GM23338 (cell line): ENCODE results near the gene OR51V1. TPM values are rescaled to one million over a fixed set of nuclear protein-coding genes. Genes with fewer than 3 reads are reported as not detected.

Experiments
- ATAC-seq: fragments of 200-7000 bp; cut with Tn5 transposase; 3 replicates; pipeline ENCODE4 v1.9.1; 2020
- DNase-seq: peaks from one replicate; pipeline ENCODE4 v3.0.0-alpha.2; 2015; ENCODE audit warnings: low spot score
- H2AFZ ChIP-seq: fragments of 200-600 bp; sonication (generic); 2 replicates; pipeline ENCODE4 v1.8.0; 2016; ENCODE audit warnings: antibody characterized with exemption, mild to moderate bottlenecking, moderate library complexity
- H3F3A ChIP-seq: fragments of 200-600 bp; sonication (generic); replicated peaks from 2 replicates; pipeline ENCODE4 v1.8.0; 2017; ENCODE audit warnings: antibody characterized with exemption, mixed run types, low read depth
- H3K27ac ChIP-seq: fragments of 200-600 bp; sonication (generic); 2 replicates; pipeline ENCODE4 v1.6.1; 2016; ENCODE audit warnings: low read depth
- H3K27me3 ChIP-seq: fragments of 200-600 bp; sonication (generic); 2 replicates; pipeline ENCODE4 v1.8.0; 2016; ENCODE audit warnings: mild to moderate bottlenecking, mixed run types, moderate library complexity; ENCODE audit not compliant: insufficient read depth
- H3K36me3 ChIP-seq: fragments of 200-600 bp; sonication (generic); 2 replicates; pipeline ENCODE4 v1.8.0; 2016; ENCODE audit warnings: mild to moderate bottlenecking; ENCODE audit not compliant: insufficient read depth
- H3K4me1 ChIP-seq: fragments of 200-600 bp; sonication (generic); 2 replicates; pipeline ENCODE4 v1.8.0; 2016; ENCODE audit warnings: mild to moderate bottlenecking, moderate library complexity; ENCODE audit not compliant: insufficient read depth
- H3K4me2 ChIP-seq: fragments of 200-600 bp; sonication (generic); 2 replicates; pipeline ENCODE4 v1.7.1; 2017; ENCODE audit warnings: mixed run types
- H3K4me3 ChIP-seq: fragments of 200-600 bp; sonication (generic); 2 replicates; pipeline ENCODE4 v1.6.1; 2016; ENCODE audit warnings: mixed run types
- H3K79me2 ChIP-seq: fragments of 200-600 bp; sonication (generic); replicated peaks from 2 replicates; pipeline ENCODE4 v1.8.0; 2017; ENCODE audit warnings: mild to moderate bottlenecking; ENCODE audit not compliant: insufficient read depth
- H3K9me2 ChIP-seq: fragments of 200-600 bp; sonication (generic); 2 replicates; pipeline ENCODE4 v1.8.0; 2017; ENCODE audit not compliant: insufficient read depth
- H4K20me1 ChIP-seq: fragments of 200-600 bp; sonication (generic); replicated peaks from 2 replicates; pipeline ENCODE4 v1.8.0; 2017; ENCODE audit warnings: mild to moderate bottlenecking; ENCODE audit not compliant: insufficient read depth
- H3K27ac Mint-ChIP-seq: 2 replicates; pipeline ENCODE4 v1.8.0; 2020; ENCODE audit warnings: inconsistent platforms, mild to moderate bottlenecking, moderate library complexity, mixed read lengths
- H3K27me3 Mint-ChIP-seq: 3 replicates; pipeline ENCODE4 v1.8.0; 2022; ENCODE audit warnings: low read depth, mild to moderate bottlenecking, moderate library complexity, mixed read lengths, inconsistent platforms; ENCODE audit not compliant: insufficient read depth, poor library complexity
- H3K36me3 Mint-ChIP-seq: 3 replicates; pipeline ENCODE4 v1.8.0; 2021; ENCODE audit warnings: low read depth, mild to moderate bottlenecking, inconsistent platforms, moderate library complexity, mixed read lengths
- H3K4me1 Mint-ChIP-seq: 3 replicates; pipeline ENCODE4 v1.8.0; 2020; ENCODE audit warnings: mild to moderate bottlenecking, inconsistent platforms, mixed read lengths
- H3K4me3 Mint-ChIP-seq: 3 replicates; pipeline ENCODE4 v1.8.0; 2021; ENCODE audit warnings: moderate library complexity, mild to moderate bottlenecking, inconsistent platforms, mixed read lengths
- H3K9me3 Mint-ChIP-seq: 3 replicates; pipeline ENCODE4 v1.8.0; 2020; ENCODE audit warnings: moderate library complexity, mild to moderate bottlenecking, inconsistent platforms, mixed read lengths
- EZH2 ChIP-seq: fragments of 200-600 bp; sonication (generic); IDR thresholded peaks from one replicate; pipeline ENCODE4 v1.8.0; 2017; ENCODE audit warnings: antibody characterized with exemption, mild to moderate bottlenecking, low read depth; ENCODE audit not compliant: unreplicated experiment
- POLR2AphosphoS5 ChIP-seq: IDR thresholded peaks from 2 replicates; pipeline ENCODE4 v1.6.1; 2016; ENCODE audit warnings: antibody characterized with exemption, low read depth
- REST ChIP-seq: IDR thresholded peaks from one replicate; pipeline ENCODE4 v1.6.1; 2018; ENCODE audit warnings: antibody characterized with exemption; ENCODE audit not compliant: unreplicated experiment
- ZNF114 ChIP-seq: fragments of 250-450 bp; sonication (Bioruptor Pico); IDR thresholded peaks from 2 replicates; pipeline ENCODE4 v1.5.0; 2020; ENCODE audit warnings: mild to moderate bottlenecking, moderate library complexity
- ZNF462 ChIP-seq: fragments of 250-450 bp; sonication (Bioruptor Pico); IDR thresholded peaks from 2 replicates; pipeline ENCODE4 v1.5.0; 2020; ENCODE audit warnings: mild to moderate bottlenecking, moderate library complexity
- polyA plus RNA-seq: library from polyadenylated mRNA; unstranded; fragments of >200 nt; fragmentation: Nextera tagmentation; extraction: Ambion mirVana; gene quantifications from 2 replicates; pipeline ENCODE4 v1.2.1, GENCODE V29; 2016
- total RNA-seq: library from RNA; depleted of rRNA; stranded (reverse); fragments of >200 nt; shearing (Covaris generic); gene quantifications from 2 replicates; pipeline ENCODE4 v1.2.3, GENCODE V29; 2014

Gene OR51V1
- total and polyA plus RNA-seq, 2 experiments from 2014 or later = not detected

DNA sequence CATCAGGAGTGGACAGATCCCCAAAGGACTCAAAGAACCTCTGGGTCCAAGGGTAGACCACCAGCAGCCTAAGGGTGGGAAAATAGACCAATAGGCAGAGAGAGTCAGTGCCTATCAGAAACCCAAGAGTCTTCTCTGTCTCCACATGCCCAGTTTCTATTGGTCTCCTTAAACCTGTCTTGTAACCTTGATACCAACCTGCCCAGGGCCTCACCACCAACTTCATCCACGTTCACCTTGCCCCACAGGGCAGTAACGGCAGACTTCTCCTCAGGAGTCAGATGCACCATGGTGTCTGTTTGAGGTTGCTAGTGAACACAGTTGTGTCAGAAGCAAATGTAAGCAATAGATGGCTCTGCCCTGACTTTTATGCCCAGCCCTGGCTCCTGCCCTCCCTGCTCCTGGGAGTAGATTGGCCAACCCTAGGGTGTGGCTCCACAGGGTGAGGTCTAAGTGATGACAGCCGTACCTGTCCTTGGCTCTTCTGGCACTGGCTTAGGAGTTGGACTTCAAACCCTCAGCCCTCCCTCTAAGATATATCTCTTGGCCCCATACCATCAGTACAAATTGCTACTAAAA, 26.3 kb upstream of the OR51V1 start, which contains the start of gene HBB (continued):
- TF ChIP-seq REST (no peak), ZNF462 (CRISPR knock-in tag) (no peak)

GRCh38 chr11:5225480-5225871, 25.0 kb upstream of the OR51V1 start:
- Histone ChIP-seq H3K79me2 (no peaks in the 10 kb centered on the region), H3F3A (no peaks in the 10 kb centered on the region), H3K4me2 (no peak overlapping the region), H3K4me1 (no peaks in the 10 kb centered on the region), H3K36me3 (no peaks in the 10 kb centered on the region), H2AFZ (no peak overlapping the region), H3K4me3 (no peak overlapping the region), H3K27ac (no peak overlapping the region), H3K27me3 (no peaks in the 10 kb centered on the region), H3K9me2 (no peaks in the 10 kb centered on the region), H4K20me1 (no peaks in the 10 kb centered on the region)
- no peaks in the 10 kb centered on the region for H3K4me1 Mint-ChIP-seq
- DNase-seq (no peak), ATAC-seq (no peak)
- no peak overlapping the region for H3K27ac Mint-ChIP-seq
- H3K9me3 Mint-ChIP-seq = peaks cover 25% of the 10 kb centered on the region
- H3K36me3 Mint-ChIP-seq = peaks cover 12% of the 10 kb centered on the region; the same call in 2 of the 3 replicates
- H3K4me3 Mint-ChIP-seq = no peak overlapping the region
- H3K27me3 Mint-ChIP-seq = no peaks in the 10 kb centered on the region
- TF ChIP-seq ZNF462 (CRISPR knock-in tag) (no peak), ZNF114 (CRISPR knock-in tag) (no peak), EZH2 (no peak), POLR2AphosphoS5 (no peak)
